ENCODE measurements around the gene ACTR3. TPM values are rescaled to one million over a fixed set of nuclear protein-coding genes. Genes with fewer than 3 reads are reported as not detected.

ACTR3 gene
- total RNA-seq, 1 experiment from 2014 or later: 340 TPM

DNA sequence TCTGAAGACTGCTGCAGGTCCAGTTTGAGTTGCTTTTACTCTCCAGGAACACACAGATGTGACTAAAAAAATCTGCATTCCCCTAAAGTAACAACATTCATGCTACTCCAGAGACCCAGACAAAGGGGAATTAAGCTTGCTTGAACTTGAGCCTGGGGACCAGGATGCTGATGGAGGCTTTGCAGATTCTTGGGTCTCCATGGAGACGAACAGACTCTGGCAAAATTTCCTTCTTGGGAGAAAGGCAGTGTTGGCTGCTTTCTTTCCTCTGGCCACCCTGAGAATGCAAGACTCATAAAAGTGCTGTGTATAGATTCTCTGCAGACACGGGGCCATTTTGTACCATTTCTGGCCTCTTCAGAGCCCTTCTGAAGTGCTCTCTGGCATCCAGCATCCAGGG is 112.0 kb downstream of the ACTR3 start:
- intact Hi-C loops (cut with micrococcal nuclease; ENCODE audit: unreplicated experiment): no loop called here
- Mint-ChIP-seq H3K9me3 (ENCODE audit: unreplicated experiment) (no peaks in the 10 kb centered on the region), H3K4me3 (ENCODE audit: unreplicated experiment) (no peak overlapping the region), H3K27me3 (ENCODE audit: insufficient read depth, unreplicated experiment) (no peaks in the 10 kb centered on the region), H3K36me3 (ENCODE audit: insufficient read depth, unreplicated experiment) (peaks cover 5% of the 10 kb centered on the region), H3K4me1 (ENCODE audit: low read depth, unreplicated experiment) (peaks cover 19% of the 10 kb centered on the region), H3K27ac (ENCODE audit: unreplicated experiment) (no peak overlapping the region)
- CTCF ChIA-PET: no interaction called here
- no TSS peak for BruUV-seq (replicated peaks)
- TF ChIP-seq, protein P1, sequence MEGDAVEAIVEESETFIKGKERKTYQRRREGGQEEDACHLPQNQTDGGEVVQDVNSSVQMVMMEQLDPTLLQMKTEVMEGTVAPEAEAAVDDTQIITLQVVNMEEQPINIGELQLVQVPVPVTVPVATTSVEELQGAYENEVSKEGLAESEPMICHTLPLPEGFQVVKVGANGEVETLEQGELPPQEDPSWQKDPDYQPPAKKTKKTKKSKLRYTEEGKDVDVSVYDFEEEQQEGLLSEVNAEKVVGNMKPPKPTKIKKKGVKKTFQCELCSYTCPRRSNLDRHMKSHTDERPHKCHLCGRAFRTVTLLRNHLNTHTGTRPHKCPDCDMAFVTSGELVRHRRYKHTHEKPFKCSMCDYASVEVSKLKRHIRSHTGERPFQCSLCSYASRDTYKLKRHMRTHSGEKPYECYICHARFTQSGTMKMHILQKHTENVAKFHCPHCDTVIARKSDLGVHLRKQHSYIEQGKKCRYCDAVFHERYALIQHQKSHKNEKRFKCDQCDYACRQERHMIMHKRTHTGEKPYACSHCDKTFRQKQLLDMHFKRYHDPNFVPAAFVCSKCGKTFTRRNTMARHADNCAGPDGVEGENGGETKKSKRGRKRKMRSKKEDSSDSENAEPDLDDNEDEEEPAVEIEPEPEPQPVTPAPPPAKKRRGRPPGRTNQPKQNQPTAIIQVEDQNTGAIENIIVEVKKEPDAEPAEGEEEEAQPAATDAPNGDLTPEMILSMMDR (IDR thresholded peaks at IDR 0.05; ENCODE audit: insufficient read depth in 1 of 2, low read depth in 1 of 2, low read length in 1 of 2, severe bottlenecking in 1 of 2, unreplicated experiment in 1 of 2): no peak
- peaks cover 29% of the 10 kb centered on the region for H3K4me1 ChIP-seq
- no peaks in the 10 kb centered on the region for H3K27me3 ChIP-seq (replicated peaks; ENCODE audit: control insufficient read depth, insufficient read depth, low read length)
- no peaks in the 10 kb centered on the region for H3K36me3 ChIP-seq (ENCODE audit: control insufficient read depth, insufficient read depth, low read length)
- DNase-seq: no peak
- POLR2A ChIA-PET: no interaction called here
- no peaks in the 10 kb centered on the region for H3K9me3 ChIP-seq
- no peak overlapping the region for H3K4me3 ChIP-seq (ENCODE audit: low read depth, low read length)

DNA sequence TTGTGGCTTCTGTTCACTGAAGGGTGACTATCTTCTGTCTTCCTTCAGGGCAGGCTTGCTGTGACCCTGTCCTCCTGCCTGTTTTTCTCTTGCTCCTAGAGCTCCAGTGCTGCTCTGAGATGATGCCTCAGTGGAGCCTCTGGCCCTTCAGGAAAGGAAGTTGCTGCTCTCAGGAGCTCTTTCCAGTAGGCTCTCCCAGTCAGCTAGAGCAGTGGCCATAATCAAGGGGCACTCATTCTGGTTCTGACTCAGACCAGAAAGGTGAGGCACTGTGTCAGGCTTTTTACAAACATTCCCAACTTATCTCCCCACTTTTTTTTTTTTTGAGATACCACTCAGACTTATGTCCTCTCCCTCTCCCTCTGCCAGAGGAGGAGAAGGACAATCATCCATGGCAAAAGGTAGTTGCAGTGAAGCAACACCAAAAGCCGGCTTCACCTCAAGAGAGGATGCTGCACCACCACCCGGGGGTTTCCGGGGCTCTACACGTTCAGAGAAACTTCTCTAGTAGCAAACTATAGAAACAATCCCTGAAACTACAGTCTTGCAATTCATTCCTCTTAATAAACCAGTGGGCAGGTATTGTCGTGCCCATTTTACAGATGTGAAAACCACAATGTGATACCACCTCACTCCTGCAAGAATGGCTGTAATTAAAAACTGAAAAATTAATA is 115.4 kb downstream of the ACTR3 start:
- intact Hi-C loops (cut with micrococcal nuclease; ENCODE audit: unreplicated experiment): no loop called here
- H3K9me3 ChIP-seq: no peaks in the 10 kb centered on the region
- H3K4me1 ChIP-seq: peaks cover 38% of the 10 kb centered on the region
- no peaks in the 10 kb centered on the region for H3K27me3 Mint-ChIP-seq (ENCODE audit: insufficient read depth, unreplicated experiment)
- POLR2A ChIA-PET: no interaction called here
- peak overlapping the region; percentile 58 for H3K27ac Mint-ChIP-seq (ENCODE audit: unreplicated experiment)
- no peaks in the 10 kb centered on the region for H3K36me3 ChIP-seq (ENCODE audit: control insufficient read depth, insufficient read depth, low read length)
- no peak for DNase-seq
- H3K4me3 Mint-ChIP-seq (ENCODE audit: unreplicated experiment): no peak overlapping the region
- H3K36me3 Mint-ChIP-seq (ENCODE audit: insufficient read depth, unreplicated experiment): peaks cover 5% of the 10 kb centered on the region
- TF ChIP-seq, protein P1 (IDR thresholded peaks at IDR 0.05; ENCODE audit: insufficient read depth in 1 of 2, low read depth in 1 of 2, low read length in 1 of 2, severe bottlenecking in 1 of 2, unreplicated experiment in 1 of 2): no peak
- CTCF ChIA-PET: no interaction called here
- peaks cover 35% of the 10 kb centered on the region for H3K4me1 Mint-ChIP-seq (ENCODE audit: low read depth, unreplicated experiment)
- peaks cover 10% of the 10 kb centered on the region for H3K9me3 Mint-ChIP-seq (ENCODE audit: unreplicated experiment)
- H3K4me3 ChIP-seq (ENCODE audit: low read depth, low read length): no peak overlapping the region
- BruUV-seq (replicated peaks): no TSS peak
- H3K27me3 ChIP-seq (replicated peaks; ENCODE audit: control insufficient read depth, insufficient read depth, low read length): no peaks in the 10 kb centered on the region

DNA sequence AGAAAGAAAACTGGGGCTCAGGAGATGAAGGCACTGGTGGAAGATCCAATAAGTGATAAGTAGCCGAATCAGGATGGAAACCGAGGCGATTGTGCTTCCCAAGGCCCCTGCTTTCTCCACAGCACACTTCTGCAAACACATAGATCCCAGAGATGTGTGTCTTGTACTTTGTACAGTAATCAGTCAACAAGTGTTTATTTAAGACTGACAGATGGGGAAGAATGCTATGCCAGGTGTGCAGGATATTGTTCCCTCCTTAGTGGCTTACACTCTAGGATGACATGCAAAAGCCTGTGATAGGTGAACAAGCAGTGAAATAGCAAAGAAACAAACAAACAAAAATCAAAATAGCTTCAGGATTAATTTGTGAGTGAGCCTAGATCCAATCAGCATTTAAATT is 116.6 kb downstream of the ACTR3 start:
- peaks cover 31% of the 10 kb centered on the region for H3K4me1 ChIP-seq
- no peaks in the 10 kb centered on the region for H3K9me3 ChIP-seq
- H3K9me3 Mint-ChIP-seq (ENCODE audit: unreplicated experiment): peaks cover 10% of the 10 kb centered on the region
- H3K36me3 ChIP-seq (ENCODE audit: control insufficient read depth, insufficient read depth, low read length): no peaks in the 10 kb centered on the region
- POLR2A ChIA-PET: no interaction called here
- no peaks in the 10 kb centered on the region for H3K27me3 Mint-ChIP-seq (ENCODE audit: insufficient read depth, unreplicated experiment)
- DNase-seq: peak; percentile 55 to 64
- CTCF ChIA-PET: no interaction called here
- intact Hi-C loops (cut with micrococcal nuclease; ENCODE audit: unreplicated experiment): loop anchor here (1.0 kb wide), 1 partner anchor 28 kb away; no protein-coding TSS in a partner anchor
- TF ChIP-seq, protein P1 (IDR thresholded peaks at IDR 0.05; ENCODE audit: insufficient read depth in 1 of 2, low read depth in 1 of 2, low read length in 1 of 2, severe bottlenecking in 1 of 2, unreplicated experiment in 1 of 2): no peak
- no TSS peak for BruUV-seq (replicated peaks)
- peak overlapping the region; percentile 67 for H3K27ac Mint-ChIP-seq (ENCODE audit: unreplicated experiment)
- H3K4me3 Mint-ChIP-seq (ENCODE audit: unreplicated experiment): peak overlapping the region; percentile 52
- peaks cover 5% of the 10 kb centered on the region for H3K36me3 Mint-ChIP-seq (ENCODE audit: insufficient read depth, unreplicated experiment)
- peaks cover 24% of the 10 kb centered on the region for H3K4me1 Mint-ChIP-seq (ENCODE audit: low read depth, unreplicated experiment)
- H3K27me3 ChIP-seq (replicated peaks; ENCODE audit: control insufficient read depth, insufficient read depth, low read length): no peaks in the 10 kb centered on the region
- H3K4me3 ChIP-seq (ENCODE audit: low read depth, low read length): no peak overlapping the region

Data from Caco-2 (cell line).